IMR-90 (cell line): Measurements from ENCODE around the gene CACNB2. TPM values are rescaled to one million over a fixed set of nuclear protein-coding genes. Genes with fewer than 3 reads are reported as not detected.

Experiments
- ATAC-seq: fragments of 200-7000 bp; cut with Tn5 transposase; 2 replicates; pipeline ENCODE4 v1.9.1; 2020; ENCODE audit warnings: low read depth, mild to moderate bottlenecking, moderate library complexity
- BruUV-seq: library from RNA; stranded (reverse); fragments of 400-500 nt; replicated peaks from 2 replicates; lab custom pipeline; 2021; lab: Mats Ljungman, UMichigan
- CTCF ChIA-PET: fragments of 300-600 bp; formaldehyde crosslinking; extraction: SDS; loops from one replicate; lab custom pipeline; 2021; ENCODE audit warnings: antibody characterized with exemption; lab: Yijun Ruan, JAX
- POLR2A ChIA-PET: fragments of 300-600 bp; sonication (Branson Sonifier 250); formaldehyde crosslinking; loops from one replicate; lab custom pipeline; 2022; ENCODE audit warnings: antibody characterized with exemption; ENCODE audit not compliant: unreplicated experiment; lab: Charles Lee
- DNase-seq: peaks from one replicate; pipeline ENCODE4 v3.0.0; 2013
- H2AFZ ChIP-seq: replicated peaks from 2 replicates; pipeline ENCODE3; 2013; ENCODE audit warnings: low read length, mild to moderate bottlenecking; ENCODE audit not compliant: poor library complexity
- H2AK5ac ChIP-seq: 2 replicates; pipeline ENCODE4 v1.6.1; 2013; ENCODE audit warnings: low read depth, low read length, inconsistent platforms
- H2AK9ac ChIP-seq: replicated peaks from 2 replicates; pipeline ENCODE3; 2013; ENCODE audit warnings: mild to moderate bottlenecking, low read depth, low read length, moderate library complexity; ENCODE audit not compliant: poor library complexity
- H2BK120ac ChIP-seq: 2 replicates; pipeline ENCODE4 v1.6.1; 2013; ENCODE audit warnings: low read depth, low read length, inconsistent platforms
- H2BK15ac ChIP-seq: 3 replicates; pipeline ENCODE4 v1.6.1; 2013; ENCODE audit warnings: low read depth, low read length, inconsistent platforms
- H2BK20ac ChIP-seq: 2 replicates; pipeline ENCODE4 v1.6.1; 2013; ENCODE audit warnings: low read depth, mild to moderate bottlenecking, inconsistent platforms, low read length, moderate library complexity
- H2BK5ac ChIP-seq: 2 replicates; pipeline ENCODE4 v1.6.1; 2013; ENCODE audit warnings: mild to moderate bottlenecking, low read depth, low read length, inconsistent platforms; ENCODE audit not compliant: poor library complexity, severe bottlenecking
- H3K14ac ChIP-seq: replicated peaks from 2 replicates; pipeline ENCODE4 v1.6.1; 2013; ENCODE audit warnings: low read depth, low read length, inconsistent platforms
- H3K18ac ChIP-seq: 2 replicates; pipeline ENCODE4 v1.6.1; 2013; ENCODE audit warnings: low read depth, low read length, control low read depth
- H3K23ac ChIP-seq: 2 replicates; pipeline ENCODE4 v1.6.1; 2013; ENCODE audit warnings: low read depth, low read length, inconsistent platforms
- H3K27ac ChIP-seq: 2 replicates; pipeline ENCODE4 v1.5.1; 2013; ENCODE audit warnings: mild to moderate bottlenecking, control low read depth, low read length; ENCODE audit not compliant: insufficient read depth
- H3K27me3 ChIP-seq: 2 replicates; pipeline ENCODE4 v1.6.1; 2013; ENCODE audit warnings: low read length; ENCODE audit not compliant: control insufficient read depth, insufficient read depth
- H3K36me3 ChIP-seq: 2 replicates; pipeline ENCODE4 v1.6.1; 2013; ENCODE audit warnings: low read length, mixed read lengths; ENCODE audit not compliant: control insufficient read depth, insufficient read depth
- H3K4ac ChIP-seq: 2 replicates; pipeline ENCODE4 v1.6.1; 2013; ENCODE audit warnings: low read depth, low read length, inconsistent platforms
- H3K4me1 ChIP-seq: 2 replicates; pipeline ENCODE4 v1.6.1; 2013; ENCODE audit warnings: low read length, mixed read lengths; ENCODE audit not compliant: control insufficient read depth, insufficient read depth
- H3K4me2 ChIP-seq: 2 replicates; pipeline ENCODE4 v1.6.1; 2013; ENCODE audit warnings: low read depth, mild to moderate bottlenecking, control low read depth, low read length, moderate library complexity
- H3K4me3 ChIP-seq: 2 replicates; pipeline ENCODE4 v1.5.1; 2013; ENCODE audit warnings: low read depth, mild to moderate bottlenecking, control low read depth, low read length, moderate library complexity; ENCODE audit not compliant: insufficient read depth
- H3K56ac ChIP-seq: 2 replicates; pipeline ENCODE4 v1.6.1; 2013; ENCODE audit warnings: low read length, inconsistent platforms; ENCODE audit not compliant: insufficient read depth; ENCODE audit errors: extremely low read depth
- H3K79me1 ChIP-seq, 2 experiments: 2 replicates each; pipeline ENCODE4 v1.6.1; 2013; ENCODE audit warnings: low read length in 2 of 2, inconsistent platforms in 1 of 2, low read depth in 1 of 2
- H3K9ac ChIP-seq: 2 replicates; pipeline ENCODE4 v1.6.1; 2013; ENCODE audit warnings: low read depth, low read length, control low read depth
- H3K9me1 ChIP-seq: 2 replicates; pipeline ENCODE4 v1.6.1; 2013; ENCODE audit warnings: low read length, inconsistent platforms; ENCODE audit not compliant: insufficient read depth
- H3K9me3 ChIP-seq: 2 replicates; pipeline ENCODE4 v1.6.1; 2013; ENCODE audit warnings: low read length; ENCODE audit not compliant: control insufficient read depth, insufficient read depth
- H4K20me1 ChIP-seq: 2 replicates; pipeline ENCODE4 v1.6.1; 2013; ENCODE audit warnings: low read length, inconsistent platforms; ENCODE audit not compliant: insufficient read depth
- H4K5ac ChIP-seq: 2 replicates; pipeline ENCODE4 v1.6.1; 2013; ENCODE audit warnings: mild to moderate bottlenecking, low read depth, low read length, control low read depth
- H4K8ac ChIP-seq, 2 experiments: 2 replicates each; pipeline ENCODE4 v1.6.1; 2013; ENCODE audit warnings: low read depth in 2 of 2, low read length in 2 of 2, control low read depth in 1 of 2, inconsistent platforms in 1 of 2
- H4K91ac ChIP-seq: 2 replicates; pipeline ENCODE4 v1.6.1; 2013; ENCODE audit warnings: low read depth, low read length, inconsistent platforms; ENCODE audit not compliant: insufficient read depth
- BHLHE40 ChIP-seq: fragments of 150-350 bp; IDR thresholded peaks from 2 replicates; pipeline ENCODE4 v1.6.1; 2016; ENCODE audit warnings: mild to moderate bottlenecking, low read depth, low read length
- CEBPB ChIP-seq: IDR thresholded peaks from 2 replicates; pipeline ENCODE4 v1.6.1; 2012; ENCODE audit warnings: low read depth, low read length, improper control_type of control experiment
- CHD1 ChIP-seq: IDR thresholded peaks from 2 replicates; pipeline ENCODE4 v1.6.1; 2012; ENCODE audit warnings: low read depth, low read length, improper control_type of control experiment
- CTCF ChIP-seq: conservative IDR thresholded peaks from 2 replicates; pipeline ENCODE4 v1.5.1; 2012; ENCODE audit warnings: mild to moderate bottlenecking, low read depth, low read length, improper control_type of control experiment
- FOS ChIP-seq: fragments of 150-350 bp; IDR thresholded peaks from 2 replicates; pipeline ENCODE4 v1.6.1; 2016; ENCODE audit warnings: low read depth, low read length
- MAFK ChIP-seq: IDR thresholded peaks from 2 replicates; pipeline ENCODE4 v1.6.1; 2012; ENCODE audit warnings: low read depth, low read length, improper control_type of control experiment
- MAZ ChIP-seq: IDR thresholded peaks from 2 replicates; pipeline ENCODE4 v1.6.1; 2012; ENCODE audit warnings: low read depth, mild to moderate bottlenecking, low read length, improper control_type of control experiment, moderate library complexity, borderline replicate concordance
- MXI1 ChIP-seq: IDR thresholded peaks from 2 replicates; pipeline ENCODE4 v1.6.1; 2012; ENCODE audit warnings: low read depth, mild to moderate bottlenecking, low read length, moderate library complexity, borderline replicate concordance
- NFE2L2 ChIP-seq: fragments of 150-350 bp; IDR thresholded peaks from 2 replicates; pipeline ENCODE4 v1.6.1; 2016; ENCODE audit warnings: low read depth, mild to moderate bottlenecking, low read length
- RAD21 ChIP-seq: IDR thresholded peaks from 2 replicates; pipeline ENCODE4 v1.6.1; 2012; ENCODE audit warnings: low read length, improper control_type of control experiment
- RCOR1 ChIP-seq: IDR thresholded peaks from 2 replicates; pipeline ENCODE4 v1.6.1; 2012; ENCODE audit warnings: mild to moderate bottlenecking, low read length, improper control_type of control experiment; ENCODE audit not compliant: insufficient replicate concordance
- RFX5 ChIP-seq: IDR thresholded peaks from 2 replicates; pipeline ENCODE4 v1.8.0; 2012; ENCODE audit warnings: low read depth, mild to moderate bottlenecking, low read length, moderate library complexity
- USF2 ChIP-seq: fragments of 150-350 bp; IDR thresholded peaks from 2 replicates; pipeline ENCODE4 v1.6.1; 2017; ENCODE audit warnings: mild to moderate bottlenecking, antibody characterized with exemption, low read length, low read depth
- WGBS, 2 experiments: methylation state at CpG; one replicate each; pipeline versions ENCODE4 v1.1.5 to v1.1.7; 2013; ENCODE audit warnings: missing lambda C conversion rate in 2 of 2; ENCODE audit not compliant: insufficient read length in 1 of 2; ENCODE audit errors: extremely low coverage in 2 of 2; 5-methylcytosine and 5-hydroxymethylcytosine counted together
- dilution Hi-C: fragments of 300-500 bp; cut with HindIII; formaldehyde crosslinking; loops from one replicate; pipeline ENCODE4 v1.14.3; 2018; ENCODE audit warnings: low sequenced_read_pairs; ENCODE audit not compliant: unreplicated experiment
- in situ Hi-C: fragments of 300-500 bp; cut with MboI; formaldehyde crosslinking; loops from 3 replicates; pipeline ENCODE4 v1.14.3; 2019; ENCODE audit warnings: low sequenced_read_pairs, inconsistent platforms, mixed read lengths
- intact Hi-C: fragments of 100-400 bp; cut with micrococcal nuclease; formaldehyde crosslinking; loops from 2 replicates; pipeline ENCODE4 v1.10.0; 2022
- polyA plus RNA-seq, 3 experiments: library from polyadenylated mRNA; depleted of rRNA; stranded (reverse); fragments of >200 nt; gene quantifications; 2 replicates each; pipeline ENCODE4 v1.2.3, GENCODE V29; 2012; ENCODE audit warnings: low replicate concordance in 1 of 3
- total RNA-seq: library from RNA; depleted of rRNA; stranded (reverse); fragments of >200 nt; gene quantifications from 2 replicates; pipeline ENCODE4 v1.2.3, GENCODE V29; 2012

CACNB2 gene
- total and polyA plus RNA-seq, 2 of the 4 experiments (the other 2 are of a cell fraction), result 0.36 TPM

GRCh38 chr10:18203471-18203870 lies 63.2 kb downstream of the CACNB2 start:
- Histone ChIP-seq H2AK5ac (no peak overlapping the region), H3K27me3 (no peaks in the 10 kb centered on the region), H3K14ac (no peak overlapping the region), H3K4me2 (no peak overlapping the region), H3K4me3 (no peak overlapping the region), H4K91ac (no peak overlapping the region), H3K4me1 (peaks cover 8% of the 10 kb centered on the region), H3K79me1 (no peaks in the 10 kb centered on the region), H3K9ac (no peak overlapping the region), H3K23ac (no peak overlapping the region), H2BK15ac (no peak overlapping the region), H4K8ac (no peak overlapping the region), H3K4ac (no peak overlapping the region), H3K27ac (no peak overlapping the region), H4K5ac (no peak overlapping the region), H4K20me1 (no peaks in the 10 kb centered on the region), H3K9me1 (no peaks in the 10 kb centered on the region), H2BK20ac (no peak overlapping the region), H3K9me3 (no peaks in the 10 kb centered on the region), H2AFZ (no peak overlapping the region), H2AK9ac (no peak overlapping the region), H2BK5ac (no peak overlapping the region), H3K56ac (no peak overlapping the region), H2BK120ac (no peak overlapping the region), H3K18ac (no peak overlapping the region), H3K36me3 (no peaks in the 10 kb centered on the region)
- in situ Hi-C loops (no loop called here), intact Hi-C loops (no loop called here), dilution Hi-C loops (no loop called here)
- ChIA-PET CTCF (no interaction called here), POLR2A (interaction anchor here (0.6 kb wide), 1 partner anchor 69 kb away, joined by 3 read pairs; no protein-coding TSS in a partner anchor)
- no peak for ATAC-seq
- BruUV-seq, result no TSS peak
- no CpG with 5 or more reads among the region's 6 CpGs for WGBS, 2 experiments
- TF ChIP-seq CTCF (no peak), FOS (no peak), BHLHE40 (no peak), MXI1 (no peak), RFX5 (no peak), CEBPB (no peak), RAD21 (no peak), MAZ (no peak), MAFK (no peak), USF2 (no peak), NFE2L2 (no peak), CHD1 (no peak), RCOR1 (no peak)
- DNase-seq, result no peak
